ENCODE measurements around the gene GRID2IP. TPM values are rescaled to one million over a fixed set of nuclear protein-coding genes. Genes with fewer than 3 reads are reported as not detected.

The GRID2IP gene
- total and polyA plus RNA-seq, 2 of the 8 experiments (the other 6 are each of a cell fraction or from before 2014, with no cell fraction given): 0.80 to 1.3 TPM

- Histone ChIP-seq H2BK120ac (replicated peaks; ENCODE audit: low read depth, low read length) (no peak overlapping the region), H3K27me3 (replicated peaks in 1 of 4; ENCODE audit: control insufficient read depth in 3 of 4, extremely low read depth in 1 of 4, insufficient read depth in 3 of 4, low read length in 3 of 4) (no peaks in the 10 kb centered on the region), H3K18ac (ENCODE audit: extremely low read depth, low read length) (no peak overlapping the region), H4K91ac (replicated peaks; ENCODE audit: insufficient read length, low read length) (no peak overlapping the region), H3K4ac (replicated peaks; ENCODE audit: insufficient read length, low read depth, low read length) (no peak overlapping the region), H2BK15ac (ENCODE audit: low read length) (no peak overlapping the region), H3K4me2 (ENCODE audit: insufficient read depth in 1 of 2, low read depth in 2 of 2, low read length in 2 of 2) (no peak overlapping the region), H3K27ac (ENCODE audit: low read depth, low read length) (no peak overlapping the region), H3K4me3 (ENCODE audit: extremely low read depth in 1 of 4, insufficient read depth in 2 of 4, low read depth in 3 of 4, low read length in 4 of 4) (no peak overlapping the region), H3K9me3 (ENCODE audit: insufficient read depth in 2 of 2, low read depth in 1 of 2, low read length in 1 of 2) (no peaks in the 10 kb centered on the region), H3K4me1 (replicated peaks in 1 of 4; ENCODE audit: control insufficient read depth in 3 of 4, insufficient read depth in 4 of 4, low read length in 3 of 4) (no peaks in the 10 kb centered on the region), H3K14ac (ENCODE audit: insufficient read length) (no peak overlapping the region), H2BK12ac (ENCODE audit: low read depth, low read length) (no peak overlapping the region), H2BK5ac (ENCODE audit: low read depth, low read length) (no peak overlapping the region), H3K79me1 (ENCODE audit: low read depth, low read length) (0 out of 2 replicates have a peak, but pooled peaks cover 2% of the 10 kb centered on the region), H3K23ac (ENCODE audit: insufficient read length) (no peak overlapping the region), H3K36me3 (ENCODE audit: control insufficient read depth in 2 of 4, insufficient read depth in 4 of 4, low read length in 3 of 4) (no peaks in the 10 kb centered on the region), H3K23me2 (ENCODE audit: low read depth, low read length) (no peaks in the 10 kb centered on the region), H2AFZ (ENCODE audit: low read length) (no peak overlapping the region), H3K56ac (replicated peaks; ENCODE audit: insufficient read length, low read depth, low read length) (no peak overlapping the region), H4K5ac (ENCODE audit: insufficient read length, low read depth, low read length) (no peak overlapping the region), H3K9ac (replicated peaks in 1 of 4; ENCODE audit: extremely low read depth in 1 of 4, low read depth in 3 of 4, low read length in 3 of 4) (no peak overlapping the region), H4K8ac (ENCODE audit: extremely low read depth, insufficient read depth, low read length) (no peak overlapping the region), H2BK20ac (ENCODE audit: low read length) (no peak overlapping the region), H4K20me1 (replicated peaks in 1 of 2; ENCODE audit: control insufficient read depth in 1 of 2, insufficient read depth in 2 of 2, low read length in 2 of 2) (no peaks in the 10 kb centered on the region), H3K79me2 (ENCODE audit: control insufficient read depth in 1 of 2, insufficient read depth in 2 of 2, low read length in 2 of 2) (no peaks in the 10 kb centered on the region), H2AK5ac (ENCODE audit: low read depth, low read length) (no peak overlapping the region)
- 88% methylated on average over 4 of the region's 4 CpGs; no CpG with 5 or more reads in 1 of the 2 experiments for WGBS, 2 experiments (ENCODE audit: extremely low coverage in 1 of 2, insufficient coverage in 1 of 2, insufficient read length in 1 of 2, insufficient replicate concordance in 2 of 2, low coverage in 1 of 2, low lambda C conversion rate in 2 of 2, missing lambda C conversion rate in 1 of 2)
- no peak for DNase-seq (ENCODE audit: low read depth in 1 of 2, low spot score in 2 of 2)
- ChIA-PET CTCF (ENCODE audit: partially characterized antibody) (interaction anchor here (1.1 kb wide), 3 partner anchors 12 to 24 kb away, joined by 3 to 4 read pairs (median 4); no protein-coding TSS in a partner anchor), POLR2A (ENCODE audit: partially characterized antibody) (interaction anchor here (0.9 to 1.4 kb wide), 3 partner anchors 10 to 14 kb away, joined by 4 to 5 read pairs (median 5); no protein-coding TSS in a partner anchor)
- no peak for FAIRE-seq
- TF ChIP-seq RXRA (IDR thresholded peaks at IDR 0.05; ENCODE audit: insufficient read depth, low read depth, low read length): no peak
- no peak for TF ChIP-seq RFX5 (IDR thresholded peaks at IDR 0.05; ENCODE audit: borderline replicate concordance, low read depth, low read length)
- TF ChIP-seq EZH2 (IDR thresholded peaks at IDR 0.05; ENCODE audit: low read depth, low read length, severe bottlenecking): no peak
- TF ChIP-seq SRF (IDR thresholded peaks at IDR 0.05; ENCODE audit: low read depth, low read length): no peak
- TF ChIP-seq JUN (IDR thresholded peaks at IDR 0.05; ENCODE audit: low read depth, low read length): no peak
- no peak for TF ChIP-seq SP2 (IDR thresholded peaks at IDR 0.05; ENCODE audit: low read length)
- no peak for TF ChIP-seq TEAD4 (IDR thresholded peaks at IDR 0.05; ENCODE audit: low read depth, low read length)
- no peak for TF ChIP-seq RNF2 (IDR thresholded peaks at IDR 0.05; ENCODE audit: borderline replicate concordance, low read depth, low read length, missing control alignments, poor library complexity, severe bottlenecking)
- TF ChIP-seq, protein P1, sequence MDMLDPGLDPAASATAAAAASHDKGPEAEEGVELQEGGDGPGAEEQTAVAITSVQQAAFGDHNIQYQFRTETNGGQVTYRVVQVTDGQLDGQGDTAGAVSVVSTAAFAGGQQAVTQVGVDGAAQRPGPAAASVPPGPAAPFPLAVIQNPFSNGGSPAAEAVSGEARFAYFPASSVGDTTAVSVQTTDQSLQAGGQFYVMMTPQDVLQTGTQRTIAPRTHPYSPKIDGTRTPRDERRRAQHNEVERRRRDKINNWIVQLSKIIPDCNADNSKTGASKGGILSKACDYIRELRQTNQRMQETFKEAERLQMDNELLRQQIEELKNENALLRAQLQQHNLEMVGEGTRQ (IDR thresholded peaks at IDR 0.05; ENCODE audit: low read length): no peak
- no peak for TF ChIP-seq SAP30 (IDR thresholded peaks at IDR 0.05; ENCODE audit: insufficient read depth, insufficient replicate concordance, low read length)
- TF ChIP-seq EGR1 (IDR thresholded peaks at IDR 0.05; ENCODE audit: borderline replicate concordance, low read depth, low read length): no peak
- no peak for TF ChIP-seq CHD2 (IDR thresholded peaks at IDR 0.05; ENCODE audit: low read length)
These were observed 97.5 kb downstream of the GRID2IP start for GRCh38 chr7:6453734-6454133.
